Peyer's patch (tissue), 4 donors: ENCODE measurements around the gene YTHDC1. TPM values are rescaled to one million over a fixed set of nuclear protein-coding genes. Genes with fewer than 3 reads are reported as not detected.
"Not testable (repeated sequence)": the region's sequence is repeated elsewhere in the genome, so short reads cannot be mapped to it uniquely, and the experiment has no call there.

Experiments used
- DNase-seq, 3 donors: peaks; one replicate each; pipeline ENCODE4 v3.0.0-alpha.2; 2017 to 2019
- H3K27ac ChIP-seq, 4 donors: fragments of 200-600 bp; sonication (generic); one replicate each; pipeline ENCODE4 v1.5.1; 2016 to 2019
- H3K27me3 ChIP-seq, 2 donors: fragments of 200-600 bp; sonication (generic); one replicate each; pipeline ENCODE4 v1.5.1; 2019
- H3K36me3 ChIP-seq, 3 donors: fragments of 200-600 bp; sonication (generic); one replicate each; pipeline ENCODE4 v1.5.1; 2016 to 2019
- H3K4me1 ChIP-seq, 4 donors: fragments of 200-600 bp; sonication (generic); one replicate each; pipeline ENCODE4 v1.5.1; 2016 to 2019
- H3K4me3 ChIP-seq, 4 donors: fragments of 200-600 bp; sonication (generic); 1 replicate in 3 of 4; 2 replicates in 1 of 4; pipeline ENCODE4 v1.5.1; 2016 to 2019; ENCODE audit warnings: mild to moderate bottlenecking in 1 of 4
- H3K9me3 ChIP-seq, 4 donors: fragments of 200-600 bp; sonication (generic); one replicate each; pipeline ENCODE4 v1.5.1; 2016 to 2019; ENCODE audit warnings: mild to moderate bottlenecking in 1 of 4
- POLR2A ChIP-seq, 2 donors: fragments of 450-650 bp; IDR thresholded peaks; one replicate each; pipeline ENCODE4 v1.5.1; 2017; ENCODE audit warnings: antibody characterized with exemption in 2 of 2, mild to moderate bottlenecking in 2 of 2, moderate library complexity in 2 of 2
- total RNA-seq, 4 donors: library from RNA; depleted of rRNA; stranded (reverse); fragments of >200 nt; gene quantifications; one replicate each; pipeline ENCODE4 v1.1.0, GENCODE V29; 2016
- TF ChIP-seq, protein P1 (sequence below), 6 experiments: fragments of 450-650 bp in 4 of 6; fragments of 200-600 bp in 2 of 6; sonication (generic) in 1 of 6; IDR thresholded peaks; one replicate each; pipeline ENCODE4 v1.5.1; 2017 to 2019; ENCODE audit warnings: antibody characterized with exemption in 6 of 6, mild to moderate bottlenecking in 3 of 6, moderate library complexity in 1 of 6

Gene YTHDC1
- total RNA-seq, 4 donors from 2014 or later: 65.0 to 137 (median 83.3) TPM

DNA sequence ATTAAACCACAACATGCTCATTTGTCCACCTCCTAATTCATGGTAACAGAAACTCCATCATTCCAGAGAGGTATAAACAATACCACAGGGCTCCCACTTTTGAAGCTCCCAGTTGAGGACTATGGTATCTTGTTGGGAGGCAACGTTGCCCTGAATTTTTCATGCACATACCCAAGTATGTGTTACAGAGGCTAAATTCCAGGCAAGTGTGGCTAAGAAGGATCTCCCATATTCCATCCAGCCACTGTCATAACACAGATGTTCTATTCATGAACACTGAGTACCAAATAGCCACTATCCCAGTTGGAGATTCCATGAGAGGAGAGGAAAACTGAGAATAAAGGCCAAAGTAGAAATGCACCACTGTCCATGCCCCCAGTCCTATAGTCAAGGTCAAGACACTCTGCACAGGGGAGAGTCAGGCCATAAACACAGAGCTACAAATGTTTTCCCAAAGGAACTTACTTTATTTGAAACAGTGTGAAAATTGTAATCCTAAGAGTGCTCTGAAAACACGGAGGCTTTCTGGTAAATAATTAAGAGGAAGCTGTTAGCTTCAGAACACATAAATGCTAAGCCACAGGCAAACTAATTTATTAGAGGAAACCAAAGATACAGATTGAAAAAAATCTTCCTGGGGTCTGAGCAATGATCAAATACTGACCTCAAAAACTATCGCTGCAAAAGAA is 62.0 kb downstream of the YTHDC1 start:
- Histone ChIP-seq H3K27ac (no peak overlapping the region), H3K4me3 (no peak overlapping the region), H3K4me1 (no peaks in the 10 kb centered on the region), H3K27me3 (no peaks in the 10 kb centered on the region), H3K36me3 (no peaks in the 10 kb centered on the region), H3K9me3 (no peaks in the 10 kb centered on the region)
- TF ChIP-seq, protein P1, sequence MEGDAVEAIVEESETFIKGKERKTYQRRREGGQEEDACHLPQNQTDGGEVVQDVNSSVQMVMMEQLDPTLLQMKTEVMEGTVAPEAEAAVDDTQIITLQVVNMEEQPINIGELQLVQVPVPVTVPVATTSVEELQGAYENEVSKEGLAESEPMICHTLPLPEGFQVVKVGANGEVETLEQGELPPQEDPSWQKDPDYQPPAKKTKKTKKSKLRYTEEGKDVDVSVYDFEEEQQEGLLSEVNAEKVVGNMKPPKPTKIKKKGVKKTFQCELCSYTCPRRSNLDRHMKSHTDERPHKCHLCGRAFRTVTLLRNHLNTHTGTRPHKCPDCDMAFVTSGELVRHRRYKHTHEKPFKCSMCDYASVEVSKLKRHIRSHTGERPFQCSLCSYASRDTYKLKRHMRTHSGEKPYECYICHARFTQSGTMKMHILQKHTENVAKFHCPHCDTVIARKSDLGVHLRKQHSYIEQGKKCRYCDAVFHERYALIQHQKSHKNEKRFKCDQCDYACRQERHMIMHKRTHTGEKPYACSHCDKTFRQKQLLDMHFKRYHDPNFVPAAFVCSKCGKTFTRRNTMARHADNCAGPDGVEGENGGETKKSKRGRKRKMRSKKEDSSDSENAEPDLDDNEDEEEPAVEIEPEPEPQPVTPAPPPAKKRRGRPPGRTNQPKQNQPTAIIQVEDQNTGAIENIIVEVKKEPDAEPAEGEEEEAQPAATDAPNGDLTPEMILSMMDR (IDR thresholded peaks at IDR 0.05): no peak
- TF ChIP-seq POLR2A (IDR thresholded peaks at IDR 0.05): no peak
- no peak for DNase-seq

DNA sequence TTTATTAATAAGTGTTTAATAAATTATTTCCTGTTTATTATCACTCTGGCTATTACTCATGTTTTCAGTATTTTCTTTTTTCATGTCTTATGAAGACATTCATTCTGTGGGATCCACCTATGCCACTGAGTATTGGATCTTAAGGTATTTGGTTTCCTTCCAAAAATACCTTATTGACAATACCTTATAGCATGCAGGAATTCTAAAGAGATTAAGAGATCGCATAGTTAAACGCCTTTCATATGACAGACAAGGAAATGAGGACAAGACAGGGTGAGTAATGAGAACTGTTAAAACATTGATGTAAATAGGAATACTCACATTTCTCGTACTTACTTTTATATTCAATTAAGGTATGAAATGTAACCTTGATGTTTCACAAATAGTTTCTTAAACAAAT is 66.2 kb downstream of the YTHDC1 start:
- no peak overlapping the region for H3K27ac ChIP-seq

DNA sequence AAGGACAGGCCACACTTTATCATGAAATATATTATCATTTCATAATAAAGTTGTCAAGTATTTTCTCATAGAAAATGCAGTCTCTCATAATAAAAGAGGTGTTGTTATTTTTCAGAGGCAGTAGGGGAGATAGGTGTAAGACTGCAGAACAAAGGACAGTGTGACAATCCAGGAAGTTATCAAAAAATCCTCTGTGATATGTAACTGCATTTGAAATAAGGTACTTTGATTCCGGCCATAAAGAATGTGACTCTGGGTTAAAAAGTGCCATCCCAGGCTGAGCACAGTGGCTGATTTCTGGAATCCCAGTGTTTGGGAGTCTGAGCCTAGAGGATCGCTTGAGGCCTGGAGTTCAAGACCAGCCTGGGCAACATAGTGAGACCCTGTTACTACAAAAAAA is 66.8 kb downstream of the YTHDC1 start:
- Histone ChIP-seq H3K27me3 (no peaks in the 10 kb centered on the region), H3K9me3 (no peaks in the 10 kb centered on the region), H3K4me1 (no peaks in the 10 kb centered on the region), H3K27ac (no peak overlapping the region), H3K4me3 (no peak overlapping the region), H3K36me3 (no peaks in the 10 kb centered on the region)
- DNase-seq: no peak
- TF ChIP-seq, protein P1 (IDR thresholded peaks at IDR 0.05): no peak
- no peak for TF ChIP-seq POLR2A (IDR thresholded peaks at IDR 0.05)

More for the DNA sequence above, 66.2 kb downstream of the YTHDC1 start:
- no peak overlapping the region for H3K4me3 ChIP-seq
- H3K4me1 ChIP-seq: no peaks in the 10 kb centered on the region
- TF ChIP-seq, protein P1 (IDR thresholded peaks at IDR 0.05): no peak
- TF ChIP-seq POLR2A (IDR thresholded peaks at IDR 0.05): no peak
- no peaks in the 10 kb centered on the region for H3K27me3 ChIP-seq
- no peaks in the 10 kb centered on the region for H3K36me3 ChIP-seq
- no peaks in the 10 kb centered on the region for H3K9me3 ChIP-seq
- no peak for DNase-seq

DNA sequence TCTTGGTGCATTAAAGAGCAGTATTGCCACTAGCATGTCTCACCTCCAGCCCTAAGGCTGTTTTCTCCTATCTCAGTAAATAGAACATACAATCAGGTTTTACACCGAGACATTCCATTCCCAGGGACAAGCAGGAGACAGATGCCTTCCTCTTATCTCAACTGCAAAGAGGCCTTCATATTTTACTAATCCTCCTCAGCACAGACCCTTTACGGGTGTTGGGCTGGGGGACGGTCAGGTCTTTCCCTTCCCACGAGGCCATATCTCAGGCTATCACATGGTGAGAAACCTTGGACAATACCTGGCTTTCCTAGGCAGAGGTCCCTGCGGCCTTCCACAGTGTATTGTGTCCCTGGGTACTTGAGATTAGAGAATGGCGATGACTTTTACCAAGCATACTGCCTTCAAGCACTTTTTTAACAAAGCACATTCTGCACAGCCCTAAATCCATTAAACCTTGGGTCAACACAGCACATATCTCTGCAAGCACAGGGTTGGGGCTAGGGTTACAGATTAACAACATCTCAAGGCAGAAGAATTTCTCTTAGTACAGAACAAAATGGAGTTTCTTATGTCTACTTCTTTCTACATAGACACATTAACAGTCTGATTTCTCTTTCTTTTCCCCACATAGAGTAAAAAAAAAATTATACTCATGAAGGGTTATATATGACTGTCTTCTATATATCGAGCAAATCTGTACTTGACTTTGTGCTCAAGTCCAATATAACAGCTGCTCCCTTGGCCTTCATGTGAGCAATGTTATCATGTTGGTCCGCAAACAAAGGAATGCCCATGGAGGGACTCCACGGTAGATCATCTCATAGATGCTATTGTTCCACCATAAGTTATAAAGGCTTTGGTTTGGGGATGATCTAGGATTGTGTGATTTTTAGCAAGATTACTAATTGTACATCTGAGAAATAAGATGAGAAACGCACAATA is 67.8 kb downstream of the YTHDC1 start:
- H3K4me1 ChIP-seq, H3K27me3 ChIP-seq, H3K9me3 ChIP-seq, DNase-seq, H3K27ac ChIP-seq, H3K36me3 ChIP-seq, H3K4me3 ChIP-seq: not testable (repeated sequence)

DNA sequence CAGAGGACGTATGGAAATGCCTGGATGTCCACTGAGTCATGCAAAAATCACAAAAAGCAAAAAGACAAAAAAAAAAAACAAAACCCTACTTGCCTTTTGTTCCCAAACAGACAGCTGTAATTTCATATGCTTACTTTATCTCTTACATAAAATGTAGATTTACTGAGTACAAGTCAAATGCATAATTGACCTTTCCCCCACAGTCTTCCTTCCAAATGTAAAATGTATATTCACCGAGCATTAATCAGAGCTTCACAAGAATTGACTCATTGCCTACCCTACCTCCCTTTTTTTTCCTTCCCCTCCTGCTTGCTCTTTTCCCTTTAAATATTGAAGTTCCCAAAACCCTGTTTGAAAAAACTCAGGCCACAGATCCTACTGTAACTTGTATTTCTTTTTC is 71.9 kb downstream of the YTHDC1 start:
- DNase-seq: no peak
- Histone ChIP-seq H3K4me1 (no peaks in the 10 kb centered on the region), H3K4me3 (no peak overlapping the region), H3K36me3 (no peaks in the 10 kb centered on the region), H3K9me3 (no peaks in the 10 kb centered on the region), H3K27me3 (no peaks in the 10 kb centered on the region), H3K27ac (no peak overlapping the region)
- TF ChIP-seq, protein P1 (IDR thresholded peaks at IDR 0.05): no peak
- no peak for TF ChIP-seq POLR2A (IDR thresholded peaks at IDR 0.05)

DNA sequence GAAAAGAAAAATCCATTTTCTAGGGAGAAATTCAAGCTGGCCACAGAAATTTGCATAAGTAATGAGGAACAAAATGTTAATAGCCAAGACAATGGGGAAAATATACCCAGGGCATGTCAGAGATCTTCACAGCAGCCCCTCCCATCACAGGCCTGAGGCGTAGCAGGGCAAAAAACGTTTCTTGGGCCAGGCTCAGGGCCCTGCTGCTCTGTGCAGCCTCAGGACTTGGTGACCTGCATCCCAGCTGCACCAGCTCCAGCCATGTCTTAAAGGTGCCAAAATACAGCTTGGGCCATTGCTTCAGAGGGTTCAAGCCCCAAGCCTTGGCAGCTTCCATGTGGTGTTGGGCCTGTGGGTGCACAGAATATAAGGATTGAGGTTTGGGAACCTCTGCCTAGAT is 72.3 kb downstream of the YTHDC1 start:
- Histone ChIP-seq H3K27ac (no peak overlapping the region), H3K36me3 (no peaks in the 10 kb centered on the region), H3K9me3 (no peaks in the 10 kb centered on the region), H3K4me3 (no peak overlapping the region), H3K27me3 (no peaks in the 10 kb centered on the region), H3K4me1 (no peaks in the 10 kb centered on the region)
- DNase-seq: no peak
- no peak for TF ChIP-seq POLR2A (IDR thresholded peaks at IDR 0.05)
- TF ChIP-seq, protein P1 (IDR thresholded peaks at IDR 0.05): no peak
